ENCODE data around the gene TDRD12.
"Not testable (repeated sequence)": the region's sequence is repeated elsewhere in the genome, so short reads cannot be mapped to it uniquely, and the experiment has no call there.

TDRD12 gene

DNA sequence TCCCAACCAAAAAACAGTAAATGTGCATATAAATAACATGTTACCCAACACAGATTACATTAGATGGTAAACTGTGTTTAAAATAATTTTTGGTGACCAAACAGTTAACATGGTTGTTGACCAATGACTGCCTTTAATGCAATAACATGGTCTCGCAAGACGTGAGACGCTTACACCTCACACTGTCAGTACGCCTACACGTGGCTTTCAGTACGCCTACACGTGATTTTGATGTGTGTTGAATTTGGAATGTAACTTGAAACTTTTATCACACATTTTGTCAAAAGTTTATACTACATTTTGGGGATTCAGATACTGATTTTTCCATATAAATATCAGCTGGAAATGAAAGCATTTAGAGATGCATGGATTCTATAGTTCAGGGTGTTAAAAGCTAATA is 118.0 kb downstream of the TDRD12 start:
- FAIRE-seq, result no peak

DNA sequence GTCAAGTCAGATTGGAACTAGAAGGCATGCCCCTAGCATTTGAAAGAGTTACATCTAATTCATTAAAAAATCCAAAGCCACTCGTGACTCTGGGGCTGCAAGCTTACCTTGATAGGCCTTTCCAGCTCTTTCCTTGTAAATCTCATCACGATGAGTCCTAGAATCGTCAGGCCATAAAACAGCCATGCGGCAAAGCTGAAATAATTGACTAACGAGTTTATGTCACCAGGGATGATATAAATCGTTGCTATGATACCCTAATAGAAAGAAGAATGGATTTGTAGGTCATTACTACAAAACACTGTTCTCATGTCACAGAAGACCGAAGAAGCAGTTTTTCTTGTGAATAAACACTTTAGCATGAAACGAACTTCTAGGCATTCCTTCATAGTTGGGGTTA is 122.5 kb downstream of the TDRD12 start:
- no peak for FAIRE-seq

DNA sequence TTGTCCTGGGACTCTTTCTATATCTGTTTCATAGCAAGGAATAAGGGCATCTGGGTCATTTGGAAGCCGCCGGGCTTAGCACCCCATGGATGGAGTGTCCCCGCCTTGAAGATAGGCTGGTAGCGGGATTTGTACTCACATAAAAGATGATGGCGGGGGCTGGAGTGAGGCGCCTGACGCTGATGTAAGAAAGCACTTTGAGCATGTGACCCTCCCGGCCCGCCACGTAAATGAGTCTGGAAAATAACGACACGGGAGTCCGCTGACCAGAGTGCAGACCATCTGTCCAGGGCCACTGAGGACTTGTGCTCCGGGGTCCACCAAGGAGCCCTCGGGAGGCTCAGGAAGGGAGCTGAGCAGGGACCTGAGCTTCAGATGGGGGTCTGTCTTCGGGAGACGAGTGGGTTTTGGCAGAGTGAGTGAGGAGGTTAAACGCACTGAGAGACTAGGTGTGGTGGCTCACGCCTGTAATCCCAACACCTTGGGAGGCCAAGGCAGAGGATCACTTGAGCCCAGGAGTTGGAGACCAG is 124.2 kb downstream of the TDRD12 start:
- FAIRE-seq, result no peak

DNA sequence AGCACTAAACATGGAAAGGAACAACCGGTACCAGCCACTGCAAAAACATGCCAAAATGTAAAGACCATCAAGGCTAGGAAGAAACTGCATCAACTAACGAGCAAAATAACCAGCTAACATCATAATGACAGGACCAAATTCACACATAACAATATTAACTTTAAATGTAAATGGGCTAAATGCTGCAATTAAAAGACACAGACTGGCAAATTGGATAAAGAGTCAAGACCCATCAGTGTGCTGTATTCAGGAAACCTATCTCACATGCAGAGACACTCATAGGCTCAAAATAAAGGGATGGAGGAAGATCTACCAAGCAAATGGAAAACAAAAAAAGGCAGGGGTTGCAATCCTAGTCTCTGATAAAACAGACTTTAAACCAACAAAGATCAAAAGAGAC is 128.5 kb downstream of the TDRD12 start:
- not testable (repeated sequence) for FAIRE-seq

DNA sequence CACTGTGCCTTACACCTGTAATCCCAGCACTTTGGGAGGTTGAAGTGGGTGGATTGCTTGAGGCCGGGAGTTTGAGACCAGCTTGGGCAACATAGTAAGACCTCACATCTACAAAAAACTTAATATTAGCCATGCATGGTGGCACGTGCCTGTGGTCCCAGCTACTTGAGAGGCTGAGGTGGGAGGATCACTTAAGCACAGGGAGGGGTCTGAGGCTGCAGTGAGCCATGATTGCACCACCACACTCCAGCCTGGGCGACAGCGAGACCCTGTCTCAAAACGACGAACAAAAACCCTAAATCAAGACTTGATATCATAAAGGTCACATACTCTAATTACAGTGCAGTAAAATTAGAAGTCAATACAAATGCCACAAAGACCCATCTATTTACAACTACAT is 132.6 kb downstream of the TDRD12 start:
- no peak for FAIRE-seq

DNA sequence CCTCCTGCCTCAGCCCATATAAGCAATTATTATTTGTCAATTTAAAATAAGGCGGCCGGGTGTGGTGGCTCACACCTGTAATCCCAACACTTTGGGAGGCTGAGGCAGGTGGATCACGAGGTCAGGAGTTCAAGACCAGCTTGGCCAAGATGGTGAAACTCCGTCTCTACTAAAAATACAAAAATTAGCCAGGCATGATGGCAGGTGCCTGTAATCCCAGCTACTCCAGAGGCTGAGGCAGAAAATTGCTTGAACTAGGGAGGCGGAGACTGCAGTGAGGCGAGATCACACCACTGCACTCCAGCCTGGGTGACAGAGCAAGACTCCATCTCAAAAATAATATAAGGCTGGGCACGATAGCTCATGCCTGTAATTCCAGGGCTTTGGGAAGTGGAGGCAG is 137.3 kb downstream of the TDRD12 start:
- not testable (repeated sequence) for FAIRE-seq

DNA sequence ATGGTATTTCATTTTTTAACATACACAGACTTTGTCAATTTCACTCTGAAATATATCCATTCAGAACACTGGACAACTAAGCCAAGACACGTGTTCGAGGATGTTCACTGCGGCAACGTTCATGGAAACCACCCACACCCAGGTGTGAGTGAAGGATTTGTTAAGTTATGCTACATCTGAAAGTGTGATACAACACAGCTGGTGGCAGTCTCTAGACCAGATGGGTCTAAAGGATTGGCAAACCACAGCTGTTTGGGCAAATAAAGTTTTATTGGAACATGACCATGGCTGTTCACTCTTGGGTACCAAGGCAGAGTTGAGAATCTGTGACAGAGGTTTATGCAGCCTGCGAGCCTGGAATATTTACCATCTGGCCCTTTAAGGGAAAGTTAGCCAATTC is 138.0 kb downstream of the TDRD12 start:
- FAIRE-seq, result no peak

DNA sequence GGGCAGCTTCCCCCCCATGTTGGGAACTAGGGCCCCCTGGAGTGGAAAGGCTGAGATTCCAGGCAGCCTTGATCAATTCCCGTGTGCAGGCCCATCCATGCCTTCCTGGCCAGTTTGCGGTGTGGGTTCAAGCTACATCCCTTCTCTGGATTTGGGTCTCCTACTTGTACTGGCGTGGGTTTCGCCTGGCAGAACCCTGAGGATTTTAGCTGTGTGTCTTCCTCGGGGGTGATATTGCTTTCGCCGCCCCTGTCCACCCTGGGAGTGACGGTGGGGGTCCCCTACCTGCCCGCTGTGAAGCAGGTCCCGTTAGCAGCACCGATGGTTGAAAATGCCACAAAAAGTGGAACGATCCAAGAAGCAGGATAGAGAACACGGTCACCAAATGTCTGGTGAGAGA is 138.6 kb downstream of the TDRD12 start:
- FAIRE-seq, result no peak

DNA sequence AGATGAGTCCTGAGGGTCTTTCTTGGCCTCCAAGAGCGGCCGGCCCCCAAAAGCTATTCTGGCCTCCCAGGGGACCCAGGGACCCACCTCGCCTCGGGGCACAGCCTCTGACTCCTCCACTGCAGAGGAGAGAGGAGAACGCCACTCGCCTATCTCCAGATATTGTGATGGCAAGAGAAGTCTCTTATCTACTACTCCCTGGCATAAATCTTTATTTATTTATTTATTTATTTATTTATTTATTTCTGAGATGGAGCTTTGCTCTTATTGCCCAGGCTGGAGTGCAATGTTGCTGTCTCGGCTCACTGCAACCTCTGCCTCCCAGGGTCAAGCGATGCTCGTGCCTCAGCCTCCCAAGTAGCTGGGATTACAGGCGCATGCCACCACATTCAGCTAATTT is 139.0 kb downstream of the TDRD12 start:
- FAIRE-seq, result no peak

DNA sequence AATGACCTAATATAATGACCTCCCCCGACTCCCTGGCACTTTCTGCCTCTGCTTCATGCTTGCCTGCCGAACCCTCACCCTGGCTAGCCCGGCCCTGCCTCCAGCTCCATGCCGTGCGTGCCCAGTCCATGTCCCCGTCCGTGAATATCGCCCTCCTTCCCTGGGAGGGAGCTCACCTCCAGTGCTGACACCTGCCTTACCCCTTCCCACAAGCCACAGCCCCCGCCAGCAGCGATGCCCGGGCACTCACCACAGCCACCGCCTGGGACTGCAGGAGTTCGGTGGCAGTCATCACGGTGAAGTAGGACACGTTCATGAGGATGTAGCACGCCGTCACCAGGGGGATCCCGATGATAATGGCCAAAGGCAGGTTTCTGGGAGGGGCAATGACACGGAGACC is 140.0 kb downstream of the TDRD12 start:
- no peak for FAIRE-seq

DNA sequence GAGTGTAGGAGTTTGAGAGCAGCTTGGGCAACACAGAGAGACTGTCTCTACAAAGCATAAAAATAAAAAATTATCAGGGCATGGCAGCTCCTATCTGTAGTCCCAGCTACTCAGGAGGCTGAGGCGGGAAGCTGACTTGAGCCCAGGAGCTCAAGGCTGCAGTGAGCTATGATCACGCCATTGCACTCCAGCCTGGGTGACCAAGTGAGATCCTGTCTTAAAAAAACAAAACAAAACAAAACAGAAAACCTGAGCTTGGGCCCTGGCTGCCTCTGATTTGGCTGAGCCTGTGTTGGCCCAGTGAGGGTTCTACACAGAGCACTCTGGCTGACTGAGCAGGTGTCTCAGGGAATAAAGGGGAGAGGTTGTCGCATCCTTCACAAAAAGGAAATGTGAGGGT is 142.0 kb downstream of the TDRD12 start:
- no peak for FAIRE-seq

DNA sequence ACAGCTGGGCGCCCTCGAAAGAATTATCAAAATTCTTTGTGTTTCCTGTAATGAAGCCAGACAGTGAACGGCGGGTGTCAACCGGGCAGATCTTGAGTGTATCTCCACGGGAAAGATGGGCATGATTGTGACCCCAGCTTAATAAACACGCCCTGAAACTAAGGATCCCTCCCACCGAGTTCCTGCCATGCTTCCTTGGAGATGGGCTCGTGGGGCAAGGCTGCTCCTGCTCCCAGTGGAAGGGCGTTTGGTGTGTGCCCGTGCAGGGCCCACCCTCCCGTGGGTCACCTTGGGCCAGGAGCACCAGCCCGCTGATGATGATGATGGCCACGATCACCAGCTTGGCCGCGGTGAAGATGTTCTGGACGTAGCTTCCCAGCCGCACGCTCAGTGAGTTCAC is 142.6 kb downstream of the TDRD12 start:
- FAIRE-seq, result no peak

DNA sequence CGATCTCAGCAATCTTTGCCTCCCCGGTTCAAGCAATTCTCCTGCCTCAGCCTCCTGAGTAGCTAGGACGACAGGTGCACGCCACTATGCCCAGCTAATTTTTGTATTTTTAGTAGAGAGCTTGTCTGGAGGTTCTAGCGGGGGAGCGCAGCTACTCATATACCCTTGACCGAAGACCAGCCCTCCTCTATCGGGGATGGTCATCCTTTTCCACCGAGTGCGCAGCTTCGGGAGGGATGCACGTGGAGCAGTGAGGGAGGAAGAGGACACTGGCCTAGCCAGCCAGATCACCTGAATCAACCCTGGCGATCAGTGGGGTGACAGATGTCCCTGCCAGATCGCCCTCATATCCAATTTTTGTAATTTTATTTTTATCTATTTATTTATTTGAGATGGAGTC is 143.2 kb downstream of the TDRD12 start:
- FAIRE-seq, result no peak

DNA sequence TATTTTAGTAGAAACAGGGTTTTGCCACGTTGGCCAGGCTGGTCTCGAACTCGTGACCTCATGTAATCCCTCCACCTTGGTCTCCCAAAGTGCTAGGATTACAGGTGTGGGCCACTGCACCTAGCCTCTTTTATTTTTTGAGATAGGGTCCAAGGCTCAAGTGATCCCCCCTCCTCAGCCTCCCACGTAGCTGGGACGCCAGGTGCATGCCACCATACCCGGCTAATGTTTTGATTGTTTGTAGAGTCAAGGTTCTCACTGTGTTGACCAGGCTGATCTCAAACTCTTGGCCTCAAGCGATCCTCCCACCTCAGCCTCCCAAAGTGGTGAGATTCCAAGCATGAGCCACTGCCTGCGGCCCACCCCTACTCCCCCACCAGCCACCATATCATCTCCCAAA is 143.7 kb downstream of the TDRD12 start:
- FAIRE-seq, result no peak

DNA sequence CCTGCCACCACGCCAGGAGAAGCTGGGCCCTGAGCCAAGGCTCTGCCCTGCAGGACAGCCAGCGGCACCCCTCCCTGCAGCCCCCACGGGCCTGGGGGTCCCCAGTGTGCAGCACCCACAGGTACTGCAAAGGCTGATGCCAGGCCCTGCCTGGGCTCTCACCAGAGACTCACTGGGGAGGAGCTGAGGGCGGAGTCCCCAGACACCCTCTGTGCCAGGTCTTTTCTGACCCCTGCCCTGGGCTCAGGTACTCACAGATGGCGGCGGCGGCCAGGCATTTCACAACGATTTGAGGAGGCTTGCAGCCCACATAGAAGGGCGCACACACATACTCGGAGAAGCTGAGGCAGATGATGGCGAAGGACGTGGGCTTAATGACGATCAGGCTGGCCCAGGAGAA is 144.3 kb downstream of the TDRD12 start:
- FAIRE-seq, result no peak

DNA sequence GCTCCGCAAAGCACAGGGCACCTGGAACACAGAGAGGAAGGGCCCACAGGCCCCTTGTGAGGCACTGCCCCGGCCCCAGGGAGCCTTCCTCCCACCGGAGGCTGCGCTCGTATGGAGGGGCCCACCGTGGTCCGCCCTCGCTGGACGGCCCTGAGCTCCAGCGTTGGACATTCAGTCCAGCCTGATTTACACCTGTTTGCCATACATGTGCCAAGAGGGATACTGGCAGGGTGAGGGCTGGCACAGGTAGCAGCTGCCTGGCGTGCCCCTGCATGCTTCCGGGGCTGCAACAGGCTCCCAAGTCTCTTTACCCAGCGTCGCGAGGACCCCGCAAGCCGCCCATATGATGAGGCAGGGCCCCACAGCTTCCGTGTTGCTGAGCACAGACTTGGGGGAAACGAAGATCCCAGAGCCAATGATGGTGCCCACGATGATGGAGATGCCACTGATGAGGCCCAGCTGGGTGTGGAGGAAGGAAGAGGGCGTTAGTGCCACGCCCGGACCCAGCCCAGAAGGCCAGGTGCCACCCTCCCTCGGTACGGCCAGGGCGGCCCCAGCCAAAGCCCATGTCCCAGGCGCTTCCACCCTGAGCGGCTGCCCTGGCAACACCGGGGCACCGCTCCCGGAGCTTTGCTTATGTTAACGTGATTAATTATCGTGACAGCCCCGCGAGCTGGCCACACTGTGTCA is 144.9 kb downstream of the TDRD12 start:
- no peak for FAIRE-seq

DNA sequence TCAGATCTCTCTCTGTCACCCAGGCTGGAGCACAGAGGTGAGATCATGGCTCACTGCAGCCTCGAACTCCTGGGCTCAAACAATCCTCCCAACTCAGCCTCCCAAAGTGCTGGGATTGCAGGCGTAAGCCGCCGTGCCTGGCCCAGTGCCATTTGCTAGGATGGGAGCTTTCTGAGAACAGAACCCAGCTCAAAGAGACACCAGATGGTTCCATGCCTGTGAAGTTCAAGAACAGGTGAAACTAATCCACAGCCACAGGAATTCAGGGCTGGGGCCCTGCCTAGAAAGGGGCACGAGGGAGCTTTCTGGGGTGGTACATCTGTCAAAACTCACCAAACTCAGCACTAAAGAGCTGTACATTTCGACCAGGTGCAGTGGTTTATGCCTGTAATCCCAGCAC is 145.8 kb downstream of the TDRD12 start:
- FAIRE-seq, result no peak

DNA sequence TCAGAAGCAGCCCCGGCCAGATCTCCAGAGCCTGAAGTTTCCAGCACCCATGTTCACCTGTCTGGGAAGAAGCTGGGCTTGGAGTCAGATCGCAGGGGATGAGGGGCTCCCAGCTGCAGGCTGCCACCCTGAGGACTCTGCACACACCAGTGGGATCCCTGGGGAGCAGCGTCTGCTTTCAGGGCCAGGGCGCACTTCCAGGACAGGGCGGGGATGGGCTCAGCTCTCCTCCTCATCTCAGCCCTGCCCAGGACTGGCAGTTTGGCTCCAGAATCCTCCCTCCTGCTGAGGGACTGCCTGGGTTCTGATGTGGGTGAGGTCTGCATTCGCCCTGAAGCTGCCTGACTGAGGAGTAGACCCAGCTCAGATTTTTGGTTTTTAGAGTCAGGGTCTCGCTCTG is 146.5 kb downstream of the TDRD12 start:
- FAIRE-seq, result no peak

DNA sequence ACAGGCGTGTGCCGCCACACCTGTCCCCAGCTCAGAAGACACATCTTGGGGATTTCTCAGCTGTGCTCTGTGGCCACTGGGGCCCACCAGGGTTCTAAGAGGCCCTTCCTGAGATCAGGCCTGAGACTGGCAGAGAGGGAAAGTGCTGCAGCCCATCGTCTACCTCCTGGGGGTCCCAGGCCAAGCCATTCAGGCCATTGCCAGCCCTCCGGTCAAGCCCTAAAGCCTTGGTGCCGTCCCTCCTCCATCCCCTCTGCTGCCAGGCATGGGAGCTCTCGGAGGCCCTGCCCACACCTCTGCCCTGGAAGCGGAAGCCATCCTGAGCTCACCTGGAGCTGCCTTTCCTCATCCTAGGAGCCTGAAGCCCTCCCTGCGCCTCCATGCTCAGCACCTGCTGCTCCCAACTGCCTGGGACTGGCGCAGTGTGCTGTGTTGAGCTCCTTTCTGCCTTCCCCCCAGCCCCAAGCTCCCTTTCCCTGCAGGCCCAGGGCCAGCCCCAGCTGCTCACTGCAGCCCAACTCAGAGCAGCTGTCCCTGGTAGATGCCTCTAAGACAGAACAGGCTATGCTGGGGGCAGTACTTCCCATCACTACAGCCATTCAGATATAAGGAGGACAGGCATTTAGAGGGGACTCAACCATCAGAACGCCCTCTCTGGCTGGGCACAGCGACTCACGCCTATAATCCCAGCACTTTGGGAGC is 147.1 kb downstream of the TDRD12 start:
- FAIRE-seq, result no peak

DNA sequence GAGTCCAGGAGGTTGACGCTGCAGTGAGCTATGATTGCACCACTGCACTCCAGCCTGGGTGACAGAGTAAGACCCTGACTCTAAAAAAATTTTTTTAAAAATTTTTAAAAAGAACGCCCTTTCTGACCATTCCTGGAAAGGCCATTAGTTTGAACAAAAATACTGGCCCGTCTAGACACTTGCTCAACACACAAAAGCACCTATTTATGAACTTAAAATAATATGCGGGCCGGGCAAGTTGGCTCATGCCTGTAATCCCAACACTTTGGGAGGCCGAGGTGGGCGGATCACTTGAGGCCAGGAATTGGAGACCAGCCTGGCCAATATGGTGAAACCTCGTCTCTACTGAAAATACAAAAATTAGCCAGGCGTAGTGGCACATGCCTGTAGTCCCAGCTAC is 147.9 kb downstream of the TDRD12 start:
- FAIRE-seq, result not testable (repeated sequence)

DNA sequence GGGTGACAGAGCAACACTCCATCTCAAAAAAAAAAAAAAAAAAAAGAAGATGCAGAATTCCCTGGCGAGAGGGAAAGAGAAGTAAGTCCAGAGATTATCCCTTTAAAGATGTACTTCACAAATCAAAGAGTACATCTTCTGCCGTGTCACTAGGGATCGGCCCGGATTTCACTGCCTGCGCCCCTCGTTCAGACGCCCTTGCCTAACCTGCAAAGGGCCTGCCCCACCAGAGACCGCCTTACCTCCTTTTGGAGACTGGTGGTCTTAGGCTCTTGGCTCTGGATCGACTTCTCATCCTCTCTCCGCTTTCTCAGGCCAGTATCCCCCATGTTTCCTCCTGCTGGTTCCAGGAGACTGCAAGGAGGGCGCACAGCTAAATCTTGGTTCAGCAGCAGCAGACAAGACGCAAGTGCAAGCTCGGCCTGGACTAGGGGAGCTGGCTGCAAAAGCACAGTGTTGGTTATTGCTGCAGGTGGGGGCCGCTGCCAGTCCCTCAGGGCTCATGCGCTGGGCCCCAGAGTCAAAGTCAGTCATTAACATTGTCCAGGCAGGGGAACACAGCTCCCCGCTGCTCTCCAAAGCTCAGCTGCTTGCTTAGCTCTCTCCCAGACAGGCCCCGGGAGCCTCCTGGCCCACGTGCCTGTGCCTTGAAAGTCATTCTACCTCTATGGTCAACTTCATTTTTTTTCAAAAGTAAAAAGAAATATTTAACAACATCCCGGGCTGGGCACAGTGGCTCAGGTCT is 148.8 kb downstream of the TDRD12 start:
- FAIRE-seq, result no peak

DNA sequence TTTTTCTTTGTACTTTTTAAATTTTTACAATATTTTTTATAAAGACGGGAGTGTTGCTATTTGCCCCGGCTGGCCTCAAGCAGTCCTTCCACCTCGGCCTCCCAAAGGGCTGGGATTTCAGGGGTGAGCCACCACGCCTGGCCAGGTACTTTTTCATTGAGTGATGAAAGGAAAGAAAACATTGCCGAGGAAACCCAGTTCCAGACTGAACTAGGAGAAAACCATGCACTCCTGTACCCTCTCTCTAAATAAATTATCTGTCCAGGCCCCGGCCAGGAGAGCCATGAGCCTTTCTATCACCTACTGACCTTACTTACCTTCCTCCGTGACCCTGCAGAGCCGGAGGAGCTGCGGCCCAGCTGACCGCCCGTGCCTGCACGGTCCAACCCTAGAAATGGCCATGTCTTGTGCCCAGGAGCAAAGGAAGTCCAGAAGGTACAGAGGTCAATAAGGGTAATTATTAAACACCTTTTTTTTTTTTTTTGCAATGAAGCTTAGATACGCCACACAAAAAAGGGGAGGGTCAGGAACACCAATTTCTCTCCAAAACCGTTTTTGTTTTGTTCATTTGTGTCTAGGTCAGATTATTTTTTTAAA is 149.9 kb downstream of the TDRD12 start, which contains the start of gene SLC7A9:
SLC7A9 (minus strand) TSS at position 399 of the 597 bp plus-strand sequence. CDS start 1,233 bp downstream, outside the sequence.
- FAIRE-seq, result no peak

DNA sequence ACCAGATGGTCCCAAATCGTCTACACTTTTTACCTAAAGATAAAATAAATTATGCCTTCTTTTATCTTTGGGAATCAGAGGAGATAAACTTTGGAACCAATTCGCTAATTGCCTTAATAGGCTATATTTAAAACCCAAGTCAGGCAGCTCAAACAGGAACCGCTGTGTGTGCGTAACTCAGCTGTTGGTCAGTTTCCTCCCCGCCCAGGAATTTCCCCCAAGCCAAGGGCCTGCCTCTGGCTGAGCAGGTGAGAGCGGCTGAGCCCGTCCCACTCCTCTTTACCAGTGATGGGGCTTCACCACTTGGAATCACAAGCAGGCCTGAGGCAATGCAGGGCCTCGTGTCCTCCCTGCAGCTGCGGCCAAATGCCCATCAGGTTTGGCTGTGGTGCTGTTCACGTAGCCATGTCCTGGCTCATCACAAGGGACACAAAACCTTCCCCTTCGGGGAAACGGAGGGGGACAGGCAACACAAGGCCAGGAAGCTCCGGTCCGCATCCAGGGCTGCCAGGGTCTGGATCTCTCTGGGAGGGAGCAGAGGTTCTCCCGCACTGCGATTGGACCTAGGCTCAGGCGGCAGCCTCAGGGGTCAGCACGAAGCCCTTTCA is 150.5 kb downstream of the TDRD12 start:
- no peak for FAIRE-seq
